ENCODE results near the gene ELAVL3.

The ELAVL3 gene

GRCh38 chr19:11480715-11481533 is at the start of gene ELAVL3:
Gene ELAVL3, minus strand, starts transcription at chr19:11481046. Its CDS starts 438 bp downstream, at chr19:11480608.
- DNase-seq: peak; percentile 33

GRCh38 chr19:11530432-11530831 is 49.6 kb upstream of the ELAVL3 start:
- peak; percentile 71 for DNase-seq

GRCh38 chr19:11528551-11529341 is 47.9 kb upstream of the ELAVL3 start, which contains the start of gene ECSIT:
Gene ECSIT, minus strand, starts transcription at chr19:11529134. Its CDS starts 9,964 bp downstream, at chr19:11519170.
- DNase-seq: peak; percentile 94

- no peak for DNase-seq
Measured at GRCh38 chr19:11519138-11519537, 38.3 kb upstream of the ELAVL3 start.

- DNase-seq: no peak
Measured at GRCh38 chr19:11513946-11514345, 33.1 kb upstream of the ELAVL3 start.

- DNase-seq: no peak
Measured at GRCh38 chr19:11510444-11510843, 29.6 kb upstream of the ELAVL3 start.

- no peak for DNase-seq
Measured at GRCh38 chr19:11507370-11508078, 26.7 kb upstream of the ELAVL3 start.

GRCh38 chr19:11506967-11507366 is 26.1 kb upstream of the ELAVL3 start:
- no peak for DNase-seq

GRCh38 chr19:11506101-11506555 is 25.3 kb upstream of the ELAVL3 start:
- DNase-seq: no peak

- peak; percentile 97 for DNase-seq
Measured at GRCh38 chr19:11505504-11506100, 24.8 kb upstream of the ELAVL3 start, which contains the start of gene ZNF653. Gene ZNF653, minus strand, starts transcription at chr19:11505839. Its CDS starts 53 bp downstream, at chr19:11505786.

GRCh38 chr19:11505032-11505503 is 24.2 kb upstream of the ELAVL3 start:
- DNase-seq: peak; percentile 99

GRCh38 chr19:11504502-11505031 is 23.7 kb upstream of the ELAVL3 start:
- no peak for DNase-seq

GRCh38 chr19:11499890-11500420 is 19.1 kb upstream of the ELAVL3 start:
- no peak for DNase-seq

- no peak for DNase-seq
Measured at GRCh38 chr19:11499220-11499726, 18.4 kb upstream of the ELAVL3 start.

GRCh38 chr19:11496391-11497163 is 15.7 kb upstream of the ELAVL3 start:
- DNase-seq: peak; percentile 83

- DNase-seq: no peak
Measured at GRCh38 chr19:11495885-11496284, 15.0 kb upstream of the ELAVL3 start.

GRCh38 chr19:11495481-11495880 is 14.6 kb upstream of the ELAVL3 start:
- DNase-seq: no peak

GRCh38 chr19:11494634-11495285 is 13.9 kb upstream of the ELAVL3 start:
- DNase-seq: no peak

- no peak for DNase-seq
Measured at GRCh38 chr19:11489378-11489777, 8.5 kb upstream of the ELAVL3 start.
